ENCODE data around the gene RNF126.

DNA sequence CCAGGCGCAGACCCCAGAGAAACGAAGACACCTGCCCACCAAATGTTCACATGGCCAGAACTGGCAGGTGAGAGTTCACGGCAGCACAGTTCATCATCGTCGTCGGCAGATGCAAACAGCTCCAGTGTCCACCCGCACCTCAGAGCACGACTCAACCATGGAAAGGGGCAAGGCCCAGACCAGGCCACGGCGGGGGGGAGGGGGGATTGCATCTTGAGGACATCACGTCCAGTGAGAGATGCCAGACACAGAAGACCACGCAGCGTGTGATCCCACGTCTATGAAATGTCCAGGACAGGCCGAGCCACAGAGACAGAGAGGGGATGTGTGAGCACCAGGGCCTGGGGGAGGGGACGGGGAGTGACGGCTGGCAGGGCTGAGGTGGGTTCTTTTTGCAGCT, 7.3 kb downstream of the RNF126 start:
- TF ChIP-seq POLR2AphosphoS5 (IDR thresholded peaks at IDR 0.05; ENCODE audit: low read depth) (no peak), EZH2phosphoT487 (IDR thresholded peaks at IDR 0.05; ENCODE audit: unreplicated experiment) (no peak), EZH2 (IDR thresholded peaks at IDR 0.05; ENCODE audit: low read depth, unreplicated experiment) (no peak)
- TF ChIP-seq, protein P1, sequence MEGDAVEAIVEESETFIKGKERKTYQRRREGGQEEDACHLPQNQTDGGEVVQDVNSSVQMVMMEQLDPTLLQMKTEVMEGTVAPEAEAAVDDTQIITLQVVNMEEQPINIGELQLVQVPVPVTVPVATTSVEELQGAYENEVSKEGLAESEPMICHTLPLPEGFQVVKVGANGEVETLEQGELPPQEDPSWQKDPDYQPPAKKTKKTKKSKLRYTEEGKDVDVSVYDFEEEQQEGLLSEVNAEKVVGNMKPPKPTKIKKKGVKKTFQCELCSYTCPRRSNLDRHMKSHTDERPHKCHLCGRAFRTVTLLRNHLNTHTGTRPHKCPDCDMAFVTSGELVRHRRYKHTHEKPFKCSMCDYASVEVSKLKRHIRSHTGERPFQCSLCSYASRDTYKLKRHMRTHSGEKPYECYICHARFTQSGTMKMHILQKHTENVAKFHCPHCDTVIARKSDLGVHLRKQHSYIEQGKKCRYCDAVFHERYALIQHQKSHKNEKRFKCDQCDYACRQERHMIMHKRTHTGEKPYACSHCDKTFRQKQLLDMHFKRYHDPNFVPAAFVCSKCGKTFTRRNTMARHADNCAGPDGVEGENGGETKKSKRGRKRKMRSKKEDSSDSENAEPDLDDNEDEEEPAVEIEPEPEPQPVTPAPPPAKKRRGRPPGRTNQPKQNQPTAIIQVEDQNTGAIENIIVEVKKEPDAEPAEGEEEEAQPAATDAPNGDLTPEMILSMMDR (conservative IDR thresholded peaks at IDR 0.05; ENCODE audit: low read depth in 2 of 2), result no peak
